Suprapubic skin (tissue), 4 donors: Measurements from ENCODE around the gene BRINP2. TPM values are rescaled to one million over a fixed set of nuclear protein-coding genes. Genes with fewer than 3 reads are reported as not detected.

Experiments
- DNase-seq, 2 donors: peaks; one replicate each; pipeline ENCODE4 v3.0.0-alpha.2; 2019; ENCODE audit warnings: low spot score in 2 of 2
- H3K27ac ChIP-seq: fragments of 200-600 bp; sonication (generic); one replicate; pipeline ENCODE4 v1.5.1; 2019
- H3K27me3 ChIP-seq: fragments of 200-600 bp; sonication (generic); one replicate; pipeline ENCODE4 v1.5.1; 2019
- H3K36me3 ChIP-seq: fragments of 200-600 bp; sonication (generic); one replicate; pipeline ENCODE4 v1.5.1; 2019
- H3K4me1 ChIP-seq: fragments of 200-600 bp; sonication (generic); one replicate; pipeline ENCODE4 v1.5.1; 2019
- H3K4me3 ChIP-seq: fragments of 200-600 bp; sonication (generic); one replicate; pipeline ENCODE4 v1.5.1; 2019; ENCODE audit warnings: mild to moderate bottlenecking
- H3K9me3 ChIP-seq: fragments of 200-600 bp; sonication (generic); one replicate; pipeline ENCODE4 v1.5.1; 2019
- CTCF ChIP-seq, 2 donors: fragments of 200-600 bp in 1 of 2; fragments of 450-650 bp in 1 of 2; sonication (generic) in 1 of 2; IDR thresholded peaks; one replicate each; pipeline ENCODE4 v1.5.1; 2016 to 2019; ENCODE audit warnings: antibody characterized with exemption in 2 of 2, mild to moderate bottlenecking in 1 of 2, moderate library complexity in 1 of 2
- EP300 ChIP-seq: sonication (generic); formaldehyde crosslinking; IDR thresholded peaks from one replicate; pipeline ENCODE4 v1.6.1; 2017; ENCODE audit warnings: antibody characterized with exemption
- POLR2A ChIP-seq, 2 donors: fragments of 450-650 bp; IDR thresholded peaks; one replicate each; pipeline ENCODE4 v1.6.1; 2017; ENCODE audit warnings: antibody characterized with exemption in 2 of 2, mild to moderate bottlenecking in 2 of 2, moderate library complexity in 2 of 2
- POLR2AphosphoS5 ChIP-seq, 3 donors: sonication (generic); formaldehyde crosslinking; IDR thresholded peaks; one replicate each; pipeline ENCODE4 v1.6.1; 2017; ENCODE audit warnings: antibody characterized with exemption in 3 of 3
- WGBS: methylation state at CpG from one replicate; pipeline ENCODE4 v1.1.5; 2018; 5-methylcytosine and 5-hydroxymethylcytosine counted together
- total RNA-seq, 4 donors: library from RNA; depleted of rRNA; stranded (reverse); fragments of >200 nt; gene quantifications; one replicate each; pipeline ENCODE4 v1.1.0, GENCODE V29; 2016

Gene BRINP2
- total RNA-seq, 4 donors from 2014 or later, result 0.30 to 0.39 TPM; not detected in 2

GRCh38 chr1:177206831-177207355 lies 36.1 kb downstream of the BRINP2 start:
- H3K4me3 ChIP-seq, result no peak overlapping the region
- TF ChIP-seq POLR2AphosphoS5 (IDR thresholded peaks at IDR 0.05) (no peak), EP300 (no peak), POLR2A (IDR thresholded peaks at IDR 0.05) (no peak), CTCF (IDR thresholded peaks at IDR 0.05) (no peak)
- no peak overlapping the region for H3K27ac ChIP-seq
- no peaks in the 10 kb centered on the region for H3K9me3 ChIP-seq
- H3K4me1 ChIP-seq, result no peaks in the 10 kb centered on the region
- H3K36me3 ChIP-seq, result no peaks in the 10 kb centered on the region
- no peak for DNase-seq
- no peaks in the 10 kb centered on the region for H3K27me3 ChIP-seq

GRCh38 chr1:177208920-177209319 lies 38.2 kb downstream of the BRINP2 start:
- TF ChIP-seq POLR2AphosphoS5 (IDR thresholded peaks at IDR 0.05), result no peak
- no peak for TF ChIP-seq EP300
- no peak for TF ChIP-seq POLR2A (IDR thresholded peaks at IDR 0.05)
- TF ChIP-seq CTCF (IDR thresholded peaks at IDR 0.05), result no peak
- Histone ChIP-seq H3K4me1 (no peaks in the 10 kb centered on the region), H3K27me3 (no peaks in the 10 kb centered on the region), H3K36me3 (no peaks in the 10 kb centered on the region), H3K4me3 (no peak overlapping the region), H3K9me3 (no peaks in the 10 kb centered on the region), H3K27ac (no peak overlapping the region)
- WGBS, result 81% methylated on average over 4 of the region's 4 CpGs
- no peak for DNase-seq

GRCh38 chr1:177209357-177209756 lies 38.6 kb downstream of the BRINP2 start:
- 41% methylated on average over 3 of the region's 3 CpGs for WGBS
- TF ChIP-seq CTCF (IDR thresholded peaks at IDR 0.05) (no peak), POLR2AphosphoS5 (IDR thresholded peaks at IDR 0.05) (peak in 1 of 3 donors; percentile 26), POLR2A (IDR thresholded peaks at IDR 0.05) (no peak), EP300 (no peak)
- H3K4me1 ChIP-seq, result no peaks in the 10 kb centered on the region
- H3K27me3 ChIP-seq, result no peaks in the 10 kb centered on the region
- no peak overlapping the region for H3K4me3 ChIP-seq
- H3K36me3 ChIP-seq, result no peaks in the 10 kb centered on the region
- no peaks in the 10 kb centered on the region for H3K9me3 ChIP-seq
- H3K27ac ChIP-seq, result no peak overlapping the region
- peak; percentile 72 to 85 for DNase-seq

- Histone ChIP-seq H3K4me3 (no peak overlapping the region), H3K9me3 (no peaks in the 10 kb centered on the region), H3K36me3 (no peaks in the 10 kb centered on the region), H3K27ac (no peak overlapping the region), H3K27me3 (no peaks in the 10 kb centered on the region), H3K4me1 (no peaks in the 10 kb centered on the region)
- DNase-seq, result no peak
- no peak for TF ChIP-seq CTCF (IDR thresholded peaks at IDR 0.05)
- no peak for TF ChIP-seq POLR2AphosphoS5 (IDR thresholded peaks at IDR 0.05)
- no peak for TF ChIP-seq POLR2A (IDR thresholded peaks at IDR 0.05)
- no peak for TF ChIP-seq EP300
Measured at GRCh38 chr1:177210071-177210470, 39.3 kb downstream of the BRINP2 start.

- Histone ChIP-seq H3K9me3 (no peaks in the 10 kb centered on the region), H3K4me1 (no peaks in the 10 kb centered on the region), H3K4me3 (no peak overlapping the region), H3K27ac (no peak overlapping the region), H3K27me3 (no peaks in the 10 kb centered on the region), H3K36me3 (no peaks in the 10 kb centered on the region)
- WGBS, result 51% methylated on average over 4 of the region's 4 CpGs
- TF ChIP-seq POLR2A (IDR thresholded peaks at IDR 0.05), result no peak
- TF ChIP-seq POLR2AphosphoS5 (IDR thresholded peaks at IDR 0.05), result peak in 1 of 3 donors; percentile 26
- DNase-seq, result no peak
Measured at GRCh38 chr1:177211231-177211630, 40.5 kb downstream of the BRINP2 start.
